HepG2 (cell line): ENCODE measurements around the gene VPS18. TPM values are rescaled to one million over a fixed set of nuclear protein-coding genes. Genes with fewer than 3 reads are reported as not detected.

Experiments
- CBFB ChIP-seq: sonication (generic); formaldehyde crosslinking; IDR thresholded peaks from 2 replicates; pipeline ENCODE4 v1.4.0; 2020; ENCODE audit warnings: missing genetic modification reagents
- KLF15 ChIP-seq: sonication (generic); formaldehyde crosslinking; IDR thresholded peaks from 2 replicates; pipeline ENCODE4 v1.8.1; 2023; ENCODE audit warnings: borderline replicate concordance, mild to moderate bottlenecking, inconsistent platforms, missing genetic modification reagents, mixed read lengths
- RAD21 ChIP-seq: fragments of 450-650 bp; formaldehyde crosslinking; IDR thresholded peaks from 2 replicates; pipeline ENCODE4 v1.5.0; 2020; ENCODE audit warnings: mild to moderate bottlenecking
- RFX5 ChIP-seq: IDR thresholded peaks from 2 replicates; pipeline ENCODE4 v1.6.1; 2011; ENCODE audit warnings: low read depth, low read length, improper control_type of control experiment
- RFXAP ChIP-seq: sonication (generic); formaldehyde crosslinking; IDR thresholded peaks from 2 replicates; pipeline ENCODE4 v1.4.0; 2020; ENCODE audit warnings: missing genetic modification reagents, borderline replicate concordance
- TBX2 ChIP-seq: sonication (generic); formaldehyde crosslinking; IDR thresholded peaks from 2 replicates; pipeline ENCODE4 v1.5.0; 2020; ENCODE audit warnings: missing genetic modification reagents, mild to moderate bottlenecking, borderline replicate concordance
- ZBTB39 ChIP-seq: sonication (generic); formaldehyde crosslinking; IDR thresholded peaks from 2 replicates; pipeline ENCODE4 v1.5.0; 2020; ENCODE audit warnings: missing genetic modification reagents
- ZC3H13 ChIP-seq: sonication (generic); formaldehyde crosslinking; IDR thresholded peaks from 2 replicates; pipeline ENCODE4 v1.8.1; 2023; ENCODE audit warnings: mild to moderate bottlenecking, missing genetic modification reagents, moderate library complexity
- ZNF225 ChIP-seq: sonication (generic); formaldehyde crosslinking; IDR thresholded peaks from 2 replicates; pipeline ENCODE4 v1.4.0; 2020; ENCODE audit warnings: mild to moderate bottlenecking, missing genetic modification reagents
- ZNF296 ChIP-seq: sonication (generic); formaldehyde crosslinking; conservative IDR thresholded peaks from 2 replicates; pipeline ENCODE4 v1.5.0; 2020; ENCODE audit warnings: mild to moderate bottlenecking, missing genetic modification reagents
- ZNF337 ChIP-seq: sonication (generic); formaldehyde crosslinking; IDR thresholded peaks from 2 replicates; pipeline ENCODE4 v1.5.1; 2020; ENCODE audit warnings: missing genetic modification reagents, low read depth, mild to moderate bottlenecking, borderline replicate concordance
- polyA plus RNA-seq, 8 experiments: library from polyadenylated mRNA; depleted of rRNA in 3 of 8; stranded (reverse) in 7 of 8; unstranded in 1 of 8; fragments of >200 nt; fragmentation: Illumina TruSeq in 4 of 8; extraction: Trizol in 4 of 8; gene quantifications; 2 replicates each; pipeline versions ENCODE4 v1.2.1 to v1.2.3, GENCODE V29; 2011 to 2016; ENCODE audit warnings: low read depth in 4 of 8, missing spikeins in 1 of 8, mixed read lengths in 1 of 8; ENCODE audit not compliant: insufficient read depth in 1 of 8
- total RNA-seq, 5 experiments: library from RNA; depleted of rRNA; stranded (reverse); fragments of >200 nt; fragmentation: Illumina TruSeq; extraction: Trizol; gene quantifications; 2 replicates each; pipeline ENCODE4 v1.2.3, GENCODE V29; 2016; ENCODE audit warnings: low read depth in 1 of 5
- TF ChIP-seq, protein P1 (sequence below): sonication (generic); formaldehyde crosslinking; IDR thresholded peaks from 2 replicates; pipeline ENCODE4 v1.5.0; 2020; ENCODE audit warnings: missing genetic modification reagents, mild to moderate bottlenecking, borderline replicate concordance
- TF ChIP-seq, protein P2 (sequence below): sonication (generic); formaldehyde crosslinking; IDR thresholded peaks from 2 replicates; pipeline ENCODE4 v1.4.0; 2020; ENCODE audit warnings: missing genetic modification reagents, borderline replicate concordance
- TF ChIP-seq, protein P3 (sequence below): sonication (generic); formaldehyde crosslinking; IDR thresholded peaks from 2 replicates; pipeline ENCODE4 v1.4.0; 2020; ENCODE audit warnings: missing genetic modification reagents, borderline replicate concordance

VPS18 gene
- total and polyA plus RNA-seq, 2 of the 13 experiments (the other 11 are each of a cell fraction or from before 2014, with no cell fraction given): 5.8 to 17.0 TPM

DNA sequence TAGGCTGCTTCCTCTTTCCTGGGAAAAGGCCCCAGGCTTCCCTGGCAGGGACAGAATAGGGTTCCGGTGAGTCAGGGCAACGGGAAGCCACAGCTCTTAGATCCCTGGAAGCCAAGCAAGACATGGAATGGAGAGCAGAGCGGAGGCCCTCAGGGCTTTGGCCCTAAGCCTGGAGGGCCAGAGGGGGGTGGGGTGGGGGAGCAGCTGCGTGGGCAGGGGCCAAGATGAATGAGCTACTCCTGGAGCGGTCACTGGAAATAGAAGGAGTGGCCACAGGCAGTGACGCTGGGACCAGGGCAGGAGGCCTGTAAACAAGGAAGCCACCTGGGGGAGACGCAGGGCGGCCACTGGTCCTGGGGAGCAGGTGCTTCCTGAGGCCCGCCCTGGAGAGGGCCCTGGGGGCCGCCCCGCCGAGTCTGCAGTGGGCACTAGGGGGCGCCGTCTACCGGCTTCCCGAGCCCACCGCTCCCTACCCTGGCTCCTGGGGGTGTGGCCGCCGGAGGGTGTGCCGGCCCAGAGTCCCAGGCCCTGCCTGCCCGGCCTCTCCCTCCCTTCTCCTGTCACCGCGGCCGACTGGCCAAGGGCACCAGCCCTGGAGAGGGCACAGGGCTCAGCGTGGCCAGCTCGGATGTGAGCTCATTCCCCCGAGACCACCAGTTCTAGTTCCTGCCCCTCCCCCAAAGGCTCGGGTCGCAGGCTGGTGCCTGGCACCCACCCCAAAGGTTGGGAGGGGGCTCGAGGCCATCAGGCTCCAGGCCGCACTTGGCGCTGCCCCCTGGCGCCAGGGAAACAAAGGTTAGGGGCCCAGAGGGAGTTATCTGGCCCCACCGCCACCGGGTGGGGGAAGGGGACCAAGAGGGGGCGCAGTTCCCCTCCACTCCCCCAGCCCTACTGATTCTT lies 12.1 kb downstream of the VPS18 start (continued):
- TF ChIP-seq RFX5: no peak
- TF ChIP-seq ZNF296 (CRISPR knock-in tag): no peak
- TF ChIP-seq ZNF337 (CRISPR knock-in tag): no peak
- TF ChIP-seq ZBTB39 (CRISPR knock-in tag): no peak
- TF ChIP-seq, protein P1, sequence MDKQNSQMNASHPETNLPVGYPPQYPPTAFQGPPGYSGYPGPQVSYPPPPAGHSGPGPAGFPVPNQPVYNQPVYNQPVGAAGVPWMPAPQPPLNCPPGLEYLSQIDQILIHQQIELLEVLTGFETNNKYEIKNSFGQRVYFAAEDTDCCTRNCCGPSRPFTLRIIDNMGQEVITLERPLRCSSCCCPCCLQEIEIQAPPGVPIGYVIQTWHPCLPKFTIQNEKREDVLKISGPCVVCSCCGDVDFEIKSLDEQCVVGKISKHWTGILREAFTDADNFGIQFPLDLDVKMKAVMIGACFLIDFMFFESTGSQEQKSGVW (CRISPR knock-in tag): no peak
- no peak for TF ChIP-seq CBFB (CRISPR knock-in tag)
- TF ChIP-seq, protein P2, sequence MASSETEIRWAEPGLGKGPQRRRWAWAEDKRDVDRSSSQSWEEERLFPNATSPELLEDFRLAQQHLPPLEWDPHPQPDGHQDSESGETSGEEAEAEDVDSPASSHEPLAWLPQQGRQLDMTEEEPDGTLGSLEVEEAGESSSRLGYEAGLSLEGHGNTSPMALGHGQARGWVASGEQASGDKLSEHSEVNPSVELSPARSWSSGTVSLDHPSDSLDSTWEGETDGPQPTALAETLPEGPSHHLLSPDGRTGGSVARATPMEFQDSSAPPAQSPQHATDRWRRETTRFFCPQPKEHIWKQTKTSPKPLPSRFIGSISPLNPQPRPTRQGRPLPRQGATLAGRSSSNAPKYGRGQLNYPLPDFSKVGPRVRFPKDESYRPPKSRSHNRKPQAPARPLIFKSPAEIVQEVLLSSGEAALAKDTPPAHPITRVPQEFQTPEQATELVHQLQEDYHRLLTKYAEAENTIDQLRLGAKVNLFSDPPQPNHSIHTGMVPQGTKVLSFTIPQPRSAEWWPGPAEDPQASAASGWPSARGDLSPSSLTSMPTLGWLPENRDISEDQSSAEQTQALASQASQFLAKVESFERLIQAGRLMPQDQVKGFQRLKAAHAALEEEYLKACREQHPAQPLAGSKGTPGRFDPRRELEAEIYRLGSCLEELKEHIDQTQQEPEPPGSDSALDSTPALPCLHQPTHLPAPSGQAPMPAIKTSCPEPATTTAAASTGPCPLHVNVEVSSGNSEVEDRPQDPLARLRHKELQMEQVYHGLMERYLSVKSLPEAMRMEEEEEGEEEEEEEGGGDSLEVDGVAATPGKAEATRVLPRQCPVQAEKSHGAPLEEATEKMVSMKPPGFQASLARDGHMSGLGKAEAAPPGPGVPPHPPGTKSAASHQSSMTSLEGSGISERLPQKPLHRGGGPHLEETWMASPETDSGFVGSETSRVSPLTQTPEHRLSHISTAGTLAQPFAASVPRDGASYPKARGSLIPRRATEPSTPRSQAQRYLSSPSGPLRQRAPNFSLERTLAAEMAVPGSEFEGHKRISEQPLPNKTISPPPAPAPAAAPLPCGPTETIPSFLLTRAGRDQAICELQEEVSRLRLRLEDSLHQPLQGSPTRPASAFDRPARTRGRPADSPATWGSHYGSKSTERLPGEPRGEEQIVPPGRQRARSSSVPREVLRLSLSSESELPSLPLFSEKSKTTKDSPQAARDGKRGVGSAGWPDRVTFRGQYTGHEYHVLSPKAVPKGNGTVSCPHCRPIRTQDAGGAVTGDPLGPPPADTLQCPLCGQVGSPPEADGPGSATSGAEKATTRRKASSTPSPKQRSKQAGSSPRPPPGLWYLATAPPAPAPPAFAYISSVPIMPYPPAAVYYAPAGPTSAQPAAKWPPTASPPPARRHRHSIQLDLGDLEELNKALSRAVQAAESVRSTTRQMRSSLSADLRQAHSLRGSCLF (CRISPR knock-in tag): no peak
- TF ChIP-seq, protein P3, sequence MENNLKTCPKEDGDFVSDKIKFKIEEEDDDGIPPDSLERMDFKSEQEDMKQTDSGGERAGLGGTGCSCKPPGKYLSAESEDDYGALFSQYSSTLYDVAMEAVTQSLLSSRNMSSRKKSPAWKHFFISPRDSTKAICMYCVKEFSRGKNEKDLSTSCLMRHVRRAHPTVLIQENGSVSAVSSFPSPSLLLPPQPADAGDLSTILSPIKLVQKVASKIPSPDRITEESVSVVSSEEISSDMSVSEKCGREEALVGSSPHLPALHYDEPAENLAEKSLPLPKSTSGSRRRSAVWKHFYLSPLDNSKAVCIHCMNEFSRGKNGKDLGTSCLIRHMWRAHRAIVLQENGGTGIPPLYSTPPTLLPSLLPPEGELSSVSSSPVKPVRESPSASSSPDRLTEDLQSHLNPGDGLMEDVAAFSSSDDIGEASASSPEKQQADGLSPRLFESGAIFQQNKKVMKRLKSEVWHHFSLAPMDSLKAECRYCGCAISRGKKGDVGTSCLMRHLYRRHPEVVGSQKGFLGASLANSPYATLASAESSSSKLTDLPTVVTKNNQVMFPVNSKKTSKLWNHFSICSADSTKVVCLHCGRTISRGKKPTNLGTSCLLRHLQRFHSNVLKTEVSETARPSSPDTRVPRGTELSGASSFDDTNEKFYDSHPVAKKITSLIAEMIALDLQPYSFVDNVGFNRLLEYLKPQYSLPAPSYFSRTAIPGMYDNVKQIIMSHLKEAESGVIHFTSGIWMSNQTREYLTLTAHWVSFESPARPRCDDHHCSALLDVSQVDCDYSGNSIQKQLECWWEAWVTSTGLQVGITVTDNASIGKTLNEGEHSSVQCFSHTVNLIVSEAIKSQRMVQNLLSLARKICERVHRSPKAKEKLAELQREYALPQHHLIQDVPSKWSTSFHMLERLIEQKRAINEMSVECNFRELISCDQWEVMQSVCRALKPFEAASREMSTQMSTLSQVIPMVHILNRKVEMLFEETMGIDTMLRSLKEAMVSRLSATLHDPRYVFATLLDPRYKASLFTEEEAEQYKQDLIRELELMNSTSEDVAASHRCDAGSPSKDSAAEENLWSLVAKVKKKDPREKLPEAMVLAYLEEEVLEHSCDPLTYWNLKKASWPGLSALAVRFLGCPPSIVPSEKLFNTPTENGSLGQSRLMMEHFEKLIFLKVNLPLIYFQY (CRISPR knock-in tag): peak; percentile 55; the same call in 1 of the 2 replicates
- TF ChIP-seq ZC3H13 (CRISPR knock-in tag): peak; percentile 68
- TF ChIP-seq TBX2: peak; percentile 81
- TF ChIP-seq RFXAP (CRISPR knock-in tag): 0 out of 2 replicates have a peak, but pooled peaks have one; percentile 52
- peak; percentile 97 for TF ChIP-seq RAD21 (CRISPR knock-in tag)
- no peak; the same call in 1 of the 2 replicates for TF ChIP-seq KLF15 (CRISPR knock-in tag)
- TF ChIP-seq ZNF225 (CRISPR knock-in tag): no peak
